SK-N-SH (cell line): ENCODE measurements around the gene SCYL1. TPM values are rescaled to one million over a fixed set of nuclear protein-coding genes. Genes with fewer than 3 reads are reported as not detected.

Source experiments
- CTCF ChIA-PET: fragments of 300-600, 350-600 bp; formaldehyde crosslinking; extraction: SDS; loops from one replicate; lab custom pipeline; 2021; lab: Yijun Ruan, JAX
- POLR2A ChIA-PET: fragments of 350-600 bp; sonication (Branson Sonifier 250); formaldehyde crosslinking; extraction: SDS; loops from one replicate; lab custom pipeline; 2020; ENCODE audit warnings: antibody characterized with exemption, inconsistent platforms; lab: Yijun Ruan, JAX
- DNase-seq: peaks from one replicate; pipeline ENCODE4 v3.0.0; 2012
- H2AFZ ChIP-seq: fragments of 200-600 bp; sonication (generic); 2 replicates; pipeline ENCODE4 v1.8.1; 2016; ENCODE audit warnings: antibody characterized with exemption, mild to moderate bottlenecking, low read depth
- H3F3A ChIP-seq: fragments of 200-600 bp; sonication (generic); replicated peaks from 2 replicates; pipeline ENCODE3; 2016; ENCODE audit warnings: antibody characterized with exemption, mild to moderate bottlenecking; ENCODE audit not compliant: insufficient read depth
- H3K27ac ChIP-seq, 2 experiments: fragments of 200-500 bp in 1 of 2; fragments of 200-600 bp in 1 of 2; sonication (Bioruptor generic) in 1 of 2; sonication (generic), shearing (Covaris generic) in 1 of 2; 2 replicates each; pipeline versions ENCODE4 v1.5.1 to v1.6.1; 2014 to 2016; ENCODE audit warnings: low read depth in 2 of 2, inconsistent platforms in 1 of 2, low read length in 1 of 2, mild to moderate bottlenecking in 1 of 2, mixed read lengths in 1 of 2
- H3K27me3 ChIP-seq: fragments of 200-600 bp; sonication (generic), shearing (Covaris generic); 2 replicates; pipeline ENCODE4 v1.6.1; 2016; ENCODE audit warnings: mixed run types; ENCODE audit not compliant: insufficient read depth
- H3K36me3 ChIP-seq, 2 experiments: fragments of 200-500 bp in 1 of 2; fragments of 200-600 bp in 1 of 2; sonication (Bioruptor generic) in 1 of 2; sonication (generic) in 1 of 2; replicated peaks in 1 of 2; 2 replicates each; pipeline versions ENCODE3 to v1.5.1; 2014 to 2016; ENCODE audit warnings: low read length in 1 of 2, mild to moderate bottlenecking in 1 of 2; ENCODE audit not compliant: insufficient read depth in 2 of 2, control insufficient read depth in 1 of 2
- H3K4me1 ChIP-seq, 2 experiments: fragments of 200-500 bp in 1 of 2; fragments of 200-600 bp in 1 of 2; sonication (Bioruptor generic) in 1 of 2; sonication (generic), shearing (Covaris generic) in 1 of 2; 2 replicates each; pipeline versions ENCODE4 v1.5.1 to v1.6.1; 2014 to 2016; ENCODE audit warnings: low read depth in 1 of 2, low read length in 1 of 2, mixed run types in 1 of 2; ENCODE audit not compliant: insufficient read depth in 2 of 2, control insufficient read depth in 1 of 2
- H3K4me2 ChIP-seq: fragments of 200-600 bp; sonication (generic), shearing (Covaris generic); 2 replicates; pipeline ENCODE4 v1.6.1; 2017; ENCODE audit warnings: mixed run types
- H3K4me3 ChIP-seq, 2 experiments: fragments of 200-500 bp in 1 of 2; fragments of 200-600 bp in 1 of 2; sonication (Bioruptor generic) in 1 of 2; sonication (generic), shearing (Covaris generic) in 1 of 2; 2 replicates each; pipeline versions ENCODE4 v1.5.1 to v1.8.1; 2014 to 2016; ENCODE audit warnings: low read depth in 2 of 2, inconsistent platforms in 1 of 2, low read length in 1 of 2, mild to moderate bottlenecking in 1 of 2, mixed read lengths in 1 of 2, moderate library complexity in 1 of 2
- H3K79me2 ChIP-seq: fragments of 200-600 bp; sonication (generic); 2 replicates; pipeline ENCODE4 v1.8.1; 2017; ENCODE audit warnings: mild to moderate bottlenecking; ENCODE audit not compliant: insufficient read depth
- H3K9ac ChIP-seq: fragments of 200-600 bp; sonication (generic); 2 replicates; pipeline ENCODE4 v1.6.1; 2017; ENCODE audit warnings: mixed run types
- H3K9me2 ChIP-seq: fragments of 200-600 bp; sonication (generic); 2 replicates; pipeline ENCODE4 v1.6.1; 2017; ENCODE audit warnings: mixed run types
- H3K9me3 ChIP-seq: fragments of 200-600 bp; sonication (generic); 2 replicates; pipeline ENCODE4 v1.6.1; 2017; ENCODE audit warnings: mixed run types, mild to moderate bottlenecking, moderate library complexity
- H4K20me1 ChIP-seq: fragments of 200-600 bp; sonication (generic); 2 replicates; pipeline ENCODE4 v1.6.1; 2017; ENCODE audit warnings: mild to moderate bottlenecking, mixed run types; ENCODE audit not compliant: insufficient read depth
- CTCF ChIP-seq: fragments of 200-600 bp; sonication (generic); IDR thresholded peaks from 2 replicates; pipeline ENCODE4 v1.6.1; 2017; ENCODE audit warnings: antibody characterized with exemption, mild to moderate bottlenecking, moderate library complexity
- ELF1 ChIP-seq: IDR thresholded peaks from 2 replicates; pipeline ENCODE4 v1.4.0; 2012
- FOSL2 ChIP-seq: IDR thresholded peaks from 2 replicates; pipeline ENCODE4 v1.4.0; 2012; ENCODE audit warnings: low read depth, mild to moderate bottlenecking, moderate library complexity, borderline replicate concordance
- FOXJ3 ChIP-seq: sonication (generic); formaldehyde crosslinking; IDR thresholded peaks from 2 replicates; pipeline ENCODE4 v1.5.1; 2020; ENCODE audit warnings: mild to moderate bottlenecking, missing genetic modification reagents
- GATA2 ChIP-seq: sonication (generic); formaldehyde crosslinking; IDR thresholded peaks from 2 replicates; pipeline ENCODE4 v1.5.0; 2020; ENCODE audit warnings: mild to moderate bottlenecking, missing genetic modification reagents
- MEF2A ChIP-seq: IDR thresholded peaks from 2 replicates; pipeline ENCODE4 v1.4.0; 2012; ENCODE audit warnings: low read depth, borderline replicate concordance
- NRF1 ChIP-seq: IDR thresholded peaks from 2 replicates; pipeline ENCODE4 v1.6.1; 2012; ENCODE audit warnings: low read depth, mild to moderate bottlenecking, low read length
- POLR2AphosphoS5 ChIP-seq: IDR thresholded peaks from 2 replicates; pipeline ENCODE4 v1.6.1; 2012; ENCODE audit warnings: low read depth, low read length
- RFX5 ChIP-seq: IDR thresholded peaks from 2 replicates; pipeline ENCODE4 v1.6.1; 2012; ENCODE audit warnings: mild to moderate bottlenecking, improper control_type of control experiment, low read length
- RXRA ChIP-seq: IDR thresholded peaks from 2 replicates; pipeline ENCODE4 v1.4.0; 2012; ENCODE audit warnings: low read depth, mild to moderate bottlenecking, borderline replicate concordance
- SIN3A ChIP-seq: IDR thresholded peaks from 2 replicates; pipeline ENCODE4 v1.6.1; 2012; ENCODE audit warnings: low read depth, mild to moderate bottlenecking, low read length, moderate library complexity, borderline replicate concordance
- TAF1 ChIP-seq: IDR thresholded peaks from 2 replicates; pipeline ENCODE4 v1.6.1; 2012; ENCODE audit warnings: low read depth, mild to moderate bottlenecking, low read length, moderate library complexity, borderline replicate concordance
- TCF12 ChIP-seq: IDR thresholded peaks from 2 replicates; pipeline ENCODE4 v1.4.0; 2012
- USF1 ChIP-seq: IDR thresholded peaks from 2 replicates; pipeline ENCODE4 v1.4.0; 2012; ENCODE audit warnings: low read depth, borderline replicate concordance
- WGBS: methylation state at CpG from one replicate; pipeline ENCODE4 v1.1.6; 2017; ENCODE audit warnings: low lambda C conversion rate; 5-methylcytosine and 5-hydroxymethylcytosine counted together
- polyA plus RNA-seq, 3 experiments: library from polyadenylated mRNA; depleted of rRNA; stranded (reverse); fragments of >200 nt; gene quantifications; 2 replicates each; pipeline ENCODE4 v1.2.3, GENCODE V29; 2012
- TF ChIP-seq, protein P1 (sequence below): IDR thresholded peaks from 2 replicates; pipeline ENCODE4 v1.4.0; 2012; ENCODE audit warnings: low read depth
- TF ChIP-seq, protein P2 (sequence below): IDR thresholded peaks from 2 replicates; pipeline ENCODE4 v1.6.1; 2012; ENCODE audit warnings: mild to moderate bottlenecking, low read depth, low read length, moderate library complexity
- TF ChIP-seq, protein P3 (sequence below): fragments of 150-350 bp; IDR thresholded peaks from 2 replicates; pipeline ENCODE4 v1.6.1; 2017; ENCODE audit warnings: antibody characterized with exemption, low read length, low read depth, borderline replicate concordance

The SCYL1 gene
- polyA plus RNA-seq, 1 of the 3 experiments (the other 2 are of a cell fraction) = 79.9 TPM

GRCh38 chr11:65498727-65498976 is 26.2 kb upstream of the SCYL1 start:
- Histone ChIP-seq H2AFZ (no peak overlapping the region), H3K27ac (peak overlapping the region; percentile 99 to 100), H3K4me2 (peak overlapping the region; percentile 96), H3K79me2 (peaks cover 92% of the 10 kb centered on the region), H3K9ac (peak overlapping the region; percentile 100), H3K4me1 (peaks cover 23% of the 10 kb centered on the region in 2 experiments), H3K36me3 (peaks cover 36 to 46% of the 10 kb centered on the region in 2 experiments), H3F3A (peaks cover 78% of the 10 kb centered on the region), H3K27me3 (no peaks in the 10 kb centered on the region), H3K4me3 (peak overlapping the region; percentile 84 to 87), H4K20me1 (peaks cover 47% of the 10 kb centered on the region), H3K9me3 (no peaks in the 10 kb centered on the region), H3K9me2 (no peaks in the 10 kb centered on the region)
- DNase-seq = no peak
- ChIA-PET CTCF (interaction anchor here (0.6 to 5.9 kb wide), 14 partner anchors 10 to 132 kb away, joined by 3 to 78 read pairs (median 8); partner anchors contain the start of genes FRMD8 and NEAT1), POLR2A (interaction anchor here (0.9 to 26.8 kb wide), 21 partner anchors 9 to 373 kb away, joined by 3 to 1027 read pairs (median 5); partner anchors contain the start of genes DPF2, FAM89B, NEAT1 and PCNX3)
- WGBS = under 1% methylated on average over 6 of the region's 6 CpGs
- no peak for TF ChIP-seq NRF1
- no peak for TF ChIP-seq GATA2
- no peak for TF ChIP-seq SIN3A
- TF ChIP-seq RXRA = no peak
- TF ChIP-seq RFX5 = 0 out of 2 replicates have a peak, but pooled peaks have one; percentile 24
- no peak for TF ChIP-seq TCF12
- TF ChIP-seq TAF1 = no peak

DNA sequence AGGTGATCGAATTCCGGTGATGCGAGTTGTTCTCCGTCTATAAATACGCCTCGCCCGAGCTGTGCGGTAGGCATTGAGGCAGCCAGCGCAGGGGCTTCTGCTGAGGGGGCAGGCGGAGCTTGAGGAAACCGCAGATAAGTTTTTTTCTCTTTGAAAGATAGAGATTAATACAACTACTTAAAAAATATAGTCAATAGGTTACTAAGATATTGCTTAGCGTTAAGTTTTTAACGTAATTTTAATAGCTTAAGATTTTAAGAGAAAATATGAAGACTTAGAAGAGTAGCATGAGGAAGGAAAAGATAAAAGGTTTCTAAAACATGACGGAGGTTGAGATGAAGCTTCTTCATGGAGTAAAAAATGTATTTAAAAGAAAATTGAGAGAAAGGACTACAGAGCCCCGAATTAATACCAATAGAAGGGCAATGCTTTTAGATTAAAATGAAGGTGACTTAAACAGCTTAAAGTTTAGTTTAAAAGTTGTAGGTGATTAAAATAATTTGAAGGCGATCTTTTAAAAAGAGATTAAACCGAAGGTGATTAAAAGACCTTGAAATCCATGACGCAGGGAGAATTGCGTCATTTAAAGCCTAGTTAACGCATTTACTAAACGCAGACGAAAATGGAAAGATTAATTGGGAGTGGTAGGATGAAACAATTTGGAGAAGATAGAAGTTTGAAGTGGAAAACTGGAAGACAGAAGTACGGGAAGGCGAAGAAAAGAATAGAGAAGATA is 25.7 kb upstream of the SCYL1 start, which contains the start of gene MALAT1:
MALAT1 (plus strand) TSS at position 69 of the 736 bp plus-strand sequence.
- CTCF ChIA-PET = interaction anchor here (0.6 to 5.9 kb wide), 13 partner anchors 10 to 133 kb away, joined by 3 to 78 read pairs (median 8); partner anchors contain the start of gene NEAT1
- peaks cover 78% of the 10 kb centered on the region for H3F3A ChIP-seq
- WGBS = under 1% methylated on average over 24 of the region's 24 CpGs
- no peaks in the 10 kb centered on the region for H3K27me3 ChIP-seq
- H3K79me2 ChIP-seq = peaks cover 95% of the 10 kb centered on the region
- H3K4me2 ChIP-seq = peak within 1 kb of the TSS; percentile 96
- DNase-seq = peak; percentile 70
- H3K36me3 ChIP-seq = peaks cover 40 to 51% of the 10 kb centered on the region in 2 experiments
- no peak within 1 kb of the TSS for H2AFZ ChIP-seq
- H3K4me1 ChIP-seq = peaks cover 18% of the 10 kb centered on the region in 2 experiments
- peak within 1 kb of the TSS; percentile 100 for H3K9ac ChIP-seq
- H3K4me3 ChIP-seq = peak within 1 kb of the TSS; percentile 84 to 87
- no peaks in the 10 kb centered on the region for H3K9me2 ChIP-seq
- H3K9me3 ChIP-seq = no peaks in the 10 kb centered on the region
- peaks cover 52% of the 10 kb centered on the region for H4K20me1 ChIP-seq
- POLR2A ChIA-PET = interaction anchor here (0.9 to 26.8 kb wide), 22 partner anchors 8 to 373 kb away, joined by 3 to 1027 read pairs (median 5); partner anchors contain the start of genes DPF2, FAM89B, NEAT1 and PCNX3
- H3K27ac ChIP-seq = peak within 1 kb of the TSS; percentile 99 to 100
- TF ChIP-seq TCF12 = peak; percentile 70
- peak; percentile 100 for TF ChIP-seq POLR2AphosphoS5
- peak; percentile 99 for TF ChIP-seq SIN3A
- TF ChIP-seq, protein P1, sequence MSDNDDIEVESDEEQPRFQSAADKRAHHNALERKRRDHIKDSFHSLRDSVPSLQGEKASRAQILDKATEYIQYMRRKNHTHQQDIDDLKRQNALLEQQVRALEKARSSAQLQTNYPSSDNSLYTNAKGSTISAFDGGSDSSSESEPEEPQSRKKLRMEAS = peak; percentile 80
- TF ChIP-seq FOXJ3 = peak; percentile 46; the same call in 1 of the 2 replicates
- TF ChIP-seq FOSL2 = peak; percentile 58; the same call in 1 of the 2 replicates
- TF ChIP-seq TAF1 = peak; percentile 100
- TF ChIP-seq, protein P2, sequence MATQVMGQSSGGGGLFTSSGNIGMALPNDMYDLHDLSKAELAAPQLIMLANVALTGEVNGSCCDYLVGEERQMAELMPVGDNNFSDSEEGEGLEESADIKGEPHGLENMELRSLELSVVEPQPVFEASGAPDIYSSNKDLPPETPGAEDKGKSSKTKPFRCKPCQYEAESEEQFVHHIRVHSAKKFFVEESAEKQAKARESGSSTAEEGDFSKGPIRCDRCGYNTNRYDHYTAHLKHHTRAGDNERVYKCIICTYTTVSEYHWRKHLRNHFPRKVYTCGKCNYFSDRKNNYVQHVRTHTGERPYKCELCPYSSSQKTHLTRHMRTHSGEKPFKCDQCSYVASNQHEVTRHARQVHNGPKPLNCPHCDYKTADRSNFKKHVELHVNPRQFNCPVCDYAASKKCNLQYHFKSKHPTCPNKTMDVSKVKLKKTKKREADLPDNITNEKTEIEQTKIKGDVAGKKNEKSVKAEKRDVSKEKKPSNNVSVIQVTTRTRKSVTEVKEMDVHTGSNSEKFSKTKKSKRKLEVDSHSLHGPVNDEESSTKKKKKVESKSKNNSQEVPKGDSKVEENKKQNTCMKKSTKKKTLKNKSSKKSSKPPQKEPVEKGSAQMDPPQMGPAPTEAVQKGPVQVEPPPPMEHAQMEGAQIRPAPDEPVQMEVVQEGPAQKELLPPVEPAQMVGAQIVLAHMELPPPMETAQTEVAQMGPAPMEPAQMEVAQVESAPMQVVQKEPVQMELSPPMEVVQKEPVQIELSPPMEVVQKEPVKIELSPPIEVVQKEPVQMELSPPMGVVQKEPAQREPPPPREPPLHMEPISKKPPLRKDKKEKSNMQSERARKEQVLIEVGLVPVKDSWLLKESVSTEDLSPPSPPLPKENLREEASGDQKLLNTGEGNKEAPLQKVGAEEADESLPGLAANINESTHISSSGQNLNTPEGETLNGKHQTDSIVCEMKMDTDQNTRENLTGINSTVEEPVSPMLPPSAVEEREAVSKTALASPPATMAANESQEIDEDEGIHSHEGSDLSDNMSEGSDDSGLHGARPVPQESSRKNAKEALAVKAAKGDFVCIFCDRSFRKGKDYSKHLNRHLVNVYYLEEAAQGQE = peak; percentile 90
- no peak for TF ChIP-seq USF1
- peak; percentile 35; the same call in 1 of the 2 replicates for TF ChIP-seq ELF1
- TF ChIP-seq MEF2A = peak; percentile 89
- TF ChIP-seq, protein P3, sequence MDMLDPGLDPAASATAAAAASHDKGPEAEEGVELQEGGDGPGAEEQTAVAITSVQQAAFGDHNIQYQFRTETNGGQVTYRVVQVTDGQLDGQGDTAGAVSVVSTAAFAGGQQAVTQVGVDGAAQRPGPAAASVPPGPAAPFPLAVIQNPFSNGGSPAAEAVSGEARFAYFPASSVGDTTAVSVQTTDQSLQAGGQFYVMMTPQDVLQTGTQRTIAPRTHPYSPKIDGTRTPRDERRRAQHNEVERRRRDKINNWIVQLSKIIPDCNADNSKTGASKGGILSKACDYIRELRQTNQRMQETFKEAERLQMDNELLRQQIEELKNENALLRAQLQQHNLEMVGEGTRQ = no peak
- 0 out of 2 replicates have a peak, but pooled peaks have one; percentile 6 for TF ChIP-seq CTCF
